A549 (cell line): ENCODE results near the gene PGBD1. TPM values are rescaled to one million over a fixed set of nuclear protein-coding genes. Genes with fewer than 3 reads are reported as not detected.
A peak's percentile ranks its signal among the peaks of the same experiment; 100 is the strongest.

Experiments used
- ATAC-seq, 2 experiments: fragments of 200-7000 bp in 1 of 2; fragments of >200 bp in 1 of 2; cut with Nextera tagmentation in 1 of 2; cut with Tn5 transposase in 1 of 2; 3 replicates each; pipeline versions ENCODE4 v1.8.0 to v1.9.1; 2018 to 2020; ENCODE audit warnings: mild to moderate bottlenecking in 1 of 2, moderate library complexity in 1 of 2
- CTCF ChIA-PET: fragments of 300-600 bp; sonication (Branson Sonifier 250); formaldehyde crosslinking; extraction: SDS; loops from one replicate; lab custom pipeline; 2021; ENCODE audit warnings: antibody characterized with exemption, inconsistent platforms; lab: Yijun Ruan, JAX
- POLR2A ChIA-PET: fragments of 350-600 bp; formaldehyde crosslinking; extraction: SDS; loops from one replicate; lab custom pipeline; 2021; ENCODE audit warnings: antibody characterized with exemption, inconsistent platforms; lab: Yijun Ruan, JAX
- DNase-seq, 2 experiments: peaks; one replicate each; pipeline versions ENCODE4 v3.0.0 to v3.0.0-alpha.2; 2011 to 2016; ENCODE audit warnings: low read depth in 1 of 2, low spot score in 1 of 2
- FAIRE-seq: peaks from 2 replicates; lab custom pipeline; 2011; peaks lifted over from hg19 to GRCh38; lab: Jason Lieb, UNC
- H3K27ac ChIP-seq, 2 experiments: fragments of >200 bp; sonication (Bioruptor Twin); formaldehyde crosslinking; 3 replicates each; pipeline ENCODE4 v1.5.1; 2016 to 2017
- H3K4me1 ChIP-seq: fragments of >200 bp; sonication (Bioruptor Twin); formaldehyde crosslinking; 3 replicates; pipeline ENCODE4 v1.6.1; 2016
- H3K4me2 ChIP-seq: fragments of >200 bp; sonication (Bioruptor Twin); formaldehyde crosslinking; 3 replicates; pipeline ENCODE4 v1.6.1; 2016
- H3K4me3 ChIP-seq: fragments of >200 bp; sonication (Bioruptor Twin); formaldehyde crosslinking; 3 replicates; pipeline ENCODE4 v1.5.1; 2016
- H3K9me3 ChIP-seq: fragments of >200 bp; sonication (Bioruptor Twin); formaldehyde crosslinking; 3 replicates; pipeline ENCODE4 v1.6.1; 2016
- BCL3 ChIP-seq: fragments of >200 bp; sonication (Bioruptor Twin); formaldehyde crosslinking; IDR thresholded peaks from 3 replicates; pipeline ENCODE4 v1.6.1; 2016
- CHD4 ChIP-seq: fragments of 200-600 bp; sonication (generic); IDR thresholded peaks from 2 replicates; pipeline ENCODE4 v1.6.1; 2016; ENCODE audit warnings: antibody characterized with exemption, mild to moderate bottlenecking, borderline replicate concordance
- EHF ChIP-seq: fragments of 250-450 bp; sonication (Bioruptor Pico); IDR thresholded peaks from 2 replicates; pipeline ENCODE4 v1.5.0; 2020; ENCODE audit warnings: mild to moderate bottlenecking
- EP300 ChIP-seq, 2 experiments: fragments of >200 bp; sonication (Bioruptor Twin); formaldehyde crosslinking; IDR thresholded peaks; 2 replicates in 1 of 2; 3 replicates in 1 of 2; pipeline ENCODE4 v1.6.1; 2016 to 2017
- HEYL ChIP-seq: fragments of 250-450 bp; sonication (Bioruptor Pico); IDR thresholded peaks from 2 replicates; pipeline ENCODE4 v1.8.0; 2021; ENCODE audit warnings: mild to moderate bottlenecking, moderate library complexity
- HOXA7 ChIP-seq: fragments of 250-450 bp; sonication (Bioruptor Pico); IDR thresholded peaks from 2 replicates; pipeline ENCODE4 v1.5.0; 2020; ENCODE audit warnings: mild to moderate bottlenecking, moderate library complexity
- JUN ChIP-seq, 2 experiments: fragments of >200 bp; sonication (Bioruptor Twin); formaldehyde crosslinking; IDR thresholded peaks; 2 replicates in 1 of 2; 3 replicates in 1 of 2; pipeline ENCODE4 v1.6.1; 2016 to 2017
- KDM1A ChIP-seq: fragments of 200-600 bp; sonication (generic); IDR thresholded peaks from 2 replicates; pipeline ENCODE4 v1.6.1; 2016; ENCODE audit warnings: low read depth, mild to moderate bottlenecking
- MAX ChIP-seq: IDR thresholded peaks from 2 replicates; pipeline ENCODE4 v1.6.1; 2012
- PHF8 ChIP-seq: fragments of 200-600 bp; sonication (generic); IDR thresholded peaks from 2 replicates; pipeline ENCODE4 v1.6.1; 2016; ENCODE audit warnings: low read depth, mild to moderate bottlenecking, antibody characterized with exemption, moderate library complexity, borderline replicate concordance
- POLR2A ChIP-seq: IDR thresholded peaks from 2 replicates; pipeline ENCODE4 v1.6.1; 2012; ENCODE audit warnings: mild to moderate bottlenecking, low read length
- RARB ChIP-seq: fragments of 250-450 bp; sonication (Bioruptor Pico); IDR thresholded peaks from 2 replicates; pipeline ENCODE4 v1.8.0; 2021; ENCODE audit warnings: mild to moderate bottlenecking, moderate library complexity
- SREBF2 ChIP-seq: fragments of 450-650 bp; IDR thresholded peaks from 2 replicates; pipeline ENCODE4 v1.6.1; 2014; ENCODE audit warnings: mild to moderate bottlenecking, moderate library complexity
- TFCP2L1 ChIP-seq: fragments of 250-450 bp; sonication (Bioruptor Pico); IDR thresholded peaks from 2 replicates; pipeline ENCODE4 v1.5.0; 2021; ENCODE audit warnings: mild to moderate bottlenecking
- TP53 ChIP-seq: fragments of 250-450 bp; sonication (Bioruptor Pico); IDR thresholded peaks from 2 replicates; pipeline ENCODE4 v1.5.0; 2021; ENCODE audit warnings: mild to moderate bottlenecking, moderate library complexity
- ZNF302 ChIP-seq: fragments of 250-450 bp; sonication (Bioruptor Pico); IDR thresholded peaks from 2 replicates; pipeline ENCODE4 v1.9.0; 2021; ENCODE audit warnings: inconsistent platforms, mild to moderate bottlenecking, moderate library complexity
- WGBS: methylation state at CpG from one replicate; pipeline ENCODE4 v1.1.6; 2017; ENCODE audit errors: missing lambda C conversion rate; 5-methylcytosine and 5-hydroxymethylcytosine counted together
- polyA plus RNA-seq, 4 experiments: library from polyadenylated mRNA; depleted of rRNA in 3 of 4; stranded (reverse); fragments of >200 nt; fragmentation: RNase III in 1 of 4; extraction: RNeasy Plus Mini Kit Qiagen cat#74134 plus additional on column Dnase treatment in 1 of 4; gene quantifications; 2 replicates in 3 of 4; 3 replicates in 1 of 4; pipeline ENCODE4 v1.2.3, GENCODE V29; 2011 to 2017
- TF ChIP-seq, protein P1 (sequence below): fragments of >200 bp; sonication (Bioruptor Twin); formaldehyde crosslinking; IDR thresholded peaks from 3 replicates; pipeline ENCODE4 v1.5.1; 2016
- TF ChIP-seq, protein P2 (sequence below): fragments of 250-450 bp; sonication (Bioruptor Pico); IDR thresholded peaks from 2 replicates; pipeline ENCODE4 v1.5.0; 2021; ENCODE audit warnings: mild to moderate bottlenecking, moderate library complexity, borderline replicate concordance

The PGBD1 gene
- polyA plus RNA-seq, 2 of the 4 experiments (the other 2 are of a cell fraction): 4.1 to 7.0 TPM

GRCh38 chr6:28349344-28349891 lies 68.0 kb downstream of the PGBD1 start:
- WGBS: 2% methylated on average over 9 of the region's 9 CpGs
- TF ChIP-seq TP53 (CRISPR knock-in tag) (no peak), EP300 (IDR thresholded peaks at IDR 0.05) (no peak), MAX (no peak), HEYL (CRISPR knock-in tag) (no peak), CHD4 (no peak), PHF8 (no peak), HOXA7 (CRISPR knock-in tag) (no peak), ZNF302 (CRISPR knock-in tag) (no peak), EHF (CRISPR knock-in tag) (no peak), RARB (no peak), BCL3 (no peak), SREBF2 (no peak), KDM1A (no peak)
- TF ChIP-seq, protein P1, sequence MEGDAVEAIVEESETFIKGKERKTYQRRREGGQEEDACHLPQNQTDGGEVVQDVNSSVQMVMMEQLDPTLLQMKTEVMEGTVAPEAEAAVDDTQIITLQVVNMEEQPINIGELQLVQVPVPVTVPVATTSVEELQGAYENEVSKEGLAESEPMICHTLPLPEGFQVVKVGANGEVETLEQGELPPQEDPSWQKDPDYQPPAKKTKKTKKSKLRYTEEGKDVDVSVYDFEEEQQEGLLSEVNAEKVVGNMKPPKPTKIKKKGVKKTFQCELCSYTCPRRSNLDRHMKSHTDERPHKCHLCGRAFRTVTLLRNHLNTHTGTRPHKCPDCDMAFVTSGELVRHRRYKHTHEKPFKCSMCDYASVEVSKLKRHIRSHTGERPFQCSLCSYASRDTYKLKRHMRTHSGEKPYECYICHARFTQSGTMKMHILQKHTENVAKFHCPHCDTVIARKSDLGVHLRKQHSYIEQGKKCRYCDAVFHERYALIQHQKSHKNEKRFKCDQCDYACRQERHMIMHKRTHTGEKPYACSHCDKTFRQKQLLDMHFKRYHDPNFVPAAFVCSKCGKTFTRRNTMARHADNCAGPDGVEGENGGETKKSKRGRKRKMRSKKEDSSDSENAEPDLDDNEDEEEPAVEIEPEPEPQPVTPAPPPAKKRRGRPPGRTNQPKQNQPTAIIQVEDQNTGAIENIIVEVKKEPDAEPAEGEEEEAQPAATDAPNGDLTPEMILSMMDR: no peak
- TF ChIP-seq, protein P2, sequence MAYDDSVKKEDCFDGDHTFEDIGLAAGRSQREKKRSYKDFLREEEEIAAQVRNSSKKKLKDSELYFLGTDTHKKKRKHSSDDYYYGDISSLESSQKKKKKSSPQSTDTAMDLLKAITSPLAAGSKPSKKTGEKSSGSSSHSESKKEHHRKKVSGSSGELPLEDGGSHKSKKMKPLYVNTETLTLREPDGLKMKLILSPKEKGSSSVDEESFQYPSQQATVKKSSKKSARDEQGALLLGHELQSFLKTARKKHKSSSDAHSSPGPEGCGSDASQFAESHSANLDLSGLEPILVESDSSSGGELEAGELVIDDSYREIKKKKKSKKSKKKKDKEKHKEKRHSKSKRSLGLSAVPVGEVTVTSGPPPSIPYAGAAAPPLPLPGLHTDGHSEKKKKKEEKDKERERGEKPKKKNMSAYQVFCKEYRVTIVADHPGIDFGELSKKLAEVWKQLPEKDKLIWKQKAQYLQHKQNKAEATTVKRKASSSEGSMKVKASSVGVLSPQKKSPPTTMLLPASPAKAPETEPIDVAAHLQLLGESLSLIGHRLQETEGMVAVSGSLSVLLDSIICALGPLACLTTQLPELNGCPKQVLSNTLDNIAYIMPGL (CRISPR knock-in tag): no peak
- ChIA-PET POLR2A (interaction anchor here (0.7 to 1.2 kb wide), 3 partner anchors 14 to 82 kb away, joined by 4 to 10 read pairs (median 6); partner anchors contain the start of genes ZSCAN26 and ZSCAN31), CTCF (no interaction called here)
- peak overlapping the region; percentile 78 to 90 for H3K27ac ChIP-seq
- 0 out of 3 replicates have a peak, but pooled peaks cover 8% of the 10 kb centered on the region for H3K4me1 ChIP-seq
- H3K9me3 ChIP-seq: no peaks in the 10 kb centered on the region
- no peak for DNase-seq
- H3K4me2 ChIP-seq: peak overlapping the region; percentile 77
- ATAC-seq: peak in 1 of 2 experiments; percentile 28; a peak in 3 of 6 replicates
- H3K4me3 ChIP-seq: peak overlapping the region; percentile 75
- no peak for FAIRE-seq

DNA sequence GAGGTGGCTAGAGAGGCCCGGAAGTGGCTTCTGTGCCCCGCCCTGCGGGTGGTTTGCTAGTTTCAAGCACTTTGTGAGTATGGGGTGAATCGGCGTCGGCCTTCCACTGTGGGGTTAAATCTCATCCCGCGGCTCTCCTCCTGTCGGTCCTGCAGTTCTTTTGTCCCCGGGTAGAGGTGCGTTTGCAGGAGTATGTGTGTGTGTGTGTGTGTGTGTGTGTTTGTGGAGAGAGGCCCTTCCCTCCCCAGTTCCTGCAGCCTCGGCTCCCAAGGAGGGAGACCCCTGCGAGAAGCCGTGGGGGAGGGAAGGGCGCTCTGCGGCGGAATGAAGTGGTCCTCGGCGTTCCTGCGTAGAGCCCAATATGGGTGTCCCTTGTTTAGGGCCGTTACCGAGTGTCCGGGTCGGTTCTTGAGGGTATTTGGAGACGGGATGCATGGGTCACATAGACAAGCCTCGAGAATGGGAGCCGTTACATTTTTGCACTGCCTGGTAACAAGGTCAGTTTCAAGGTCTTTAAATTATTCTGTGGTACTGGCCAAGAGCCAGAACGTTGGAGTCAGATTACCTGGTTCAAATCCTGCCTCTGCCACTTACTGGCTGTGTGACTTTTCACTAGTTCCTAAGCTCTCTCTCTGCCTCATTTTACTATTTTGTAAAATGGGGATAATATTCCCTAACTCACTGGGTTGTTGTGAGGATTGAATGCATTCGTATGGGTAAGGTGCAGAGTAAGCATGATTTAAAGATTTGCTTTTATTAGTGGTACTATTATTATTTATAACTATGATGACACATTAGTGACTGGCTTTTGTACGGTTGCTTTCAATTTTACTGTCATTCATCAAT lies 68.7 kb downstream of the PGBD1 start, which contains the start of gene ZKSCAN3:
Gene ZKSCAN3 (plus strand): TSS at position 56 of the 846 bp plus-strand sequence. CDS start 9,640 bp downstream, outside the sequence.
- ChIA-PET POLR2A (interaction anchor here (0.7 to 1.2 kb wide), 3 partner anchors 14 to 83 kb away, joined by 4 to 10 read pairs (median 6); partner anchors contain the start of genes ZSCAN26 and ZSCAN31), CTCF (no interaction called here)
- ATAC-seq: peak; percentile 98 to 99
- WGBS: 1% methylated on average over 22 of the region's 30 CpGs
- Histone ChIP-seq H3K4me1 (0 out of 3 replicates have a peak, but pooled peaks cover 13% of the 10 kb centered on the region), H3K4me3 (peak within 1 kb of the TSS; percentile 75), H3K4me2 (peak within 1 kb of the TSS; percentile 86), H3K27ac (peak within 1 kb of the TSS; percentile 78 to 90), H3K9me3 (no peaks in the 10 kb centered on the region)
- TF ChIP-seq POLR2A: peak; percentile 68
- no peak for TF ChIP-seq KDM1A
- 0 out of 3 replicates have a peak, but pooled peaks have one; percentile 65 for TF ChIP-seq BCL3
- TF ChIP-seq TFCP2L1: no peak
- peak; percentile 38 to 77; a peak in 2 of 5 replicates for TF ChIP-seq JUN (IDR thresholded peaks at IDR 0.05)
- TF ChIP-seq MAX: peak; percentile 39; the same call in 1 of the 2 replicates
- FAIRE-seq: no peak
- peak; percentile 70 to 75 for DNase-seq
